ENCODE results near the gene GTF2F2.

DNA sequence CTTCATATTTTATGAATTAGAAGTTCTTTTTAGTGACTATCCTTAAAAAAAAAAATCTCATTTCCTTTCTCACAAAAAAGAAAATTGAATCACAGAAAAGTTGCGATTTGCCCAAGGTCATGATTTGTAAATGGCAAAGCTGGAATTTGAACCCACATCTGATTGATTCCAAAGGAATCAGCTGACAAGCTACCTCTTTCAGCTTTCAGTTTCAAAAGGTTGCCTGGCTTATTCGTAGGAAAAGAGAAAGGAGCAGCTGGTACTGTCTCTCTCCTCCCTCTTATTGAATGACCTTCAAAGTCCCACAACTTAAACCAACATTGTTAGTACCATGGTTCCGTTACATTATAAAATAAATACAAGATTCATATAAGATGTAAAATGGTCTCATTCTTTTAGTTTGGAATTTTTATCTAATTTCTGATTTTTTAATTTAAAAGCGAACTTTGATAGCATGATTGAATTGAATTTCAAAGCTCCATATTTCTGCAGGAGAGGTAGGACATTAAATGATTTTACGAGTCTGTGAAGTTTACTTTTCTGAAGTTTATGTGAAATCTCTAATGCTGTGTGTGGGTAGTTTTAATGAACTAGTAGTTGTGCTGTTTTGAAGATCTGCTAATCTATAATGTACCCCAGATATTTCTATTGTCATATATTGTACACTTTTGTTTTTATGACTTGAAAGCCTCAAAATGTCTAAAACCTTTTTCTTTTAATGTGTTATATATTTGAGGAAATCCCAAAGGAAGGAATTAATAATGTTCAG is 99.0 kb downstream of the GTF2F2 start:
- TF ChIP-seq POLR2A (IDR thresholded peaks at IDR 0.05; ENCODE audit: low read depth, low read length) (no peak), TAF1 (IDR thresholded peaks at IDR 0.05; ENCODE audit: low read depth, low read length) (no peak), POLR2AphosphoS5 (IDR thresholded peaks at IDR 0.05; ENCODE audit: low read depth, low read length) (no peak), SPI1 (IDR thresholded peaks at IDR 0.05; ENCODE audit: low read depth, low read length) (no peak), POU2F2 (IDR thresholded peaks at IDR 0.05; ENCODE audit: low read depth, low read length) (no peak)
